ENCODE results near the gene ZNF277. TPM values are rescaled to one million over a fixed set of nuclear protein-coding genes. Genes with fewer than 3 reads are reported as not detected.
"Not testable (repeated sequence)": the region's sequence is repeated elsewhere in the genome, so short reads cannot be mapped to it uniquely, and the experiment has no call there.

The ZNF277 gene
- total RNA-seq, 1 donor from 2014 or later = 31.4 TPM

GRCh38 chr7:112207765-112208164 lies 1.3 kb downstream of the ZNF277 start:
- no peak for DNase-seq (ENCODE audit: low read depth)

GRCh38 chr7:112211348-112211907 lies 4.9 kb downstream of the ZNF277 start:
- DNase-seq (ENCODE audit: low read depth) = no peak

- no peak for DNase-seq (ENCODE audit: low read depth)
These were observed 6.1 kb downstream of the ZNF277 start for GRCh38 chr7:112212571-112212970.

DNA sequence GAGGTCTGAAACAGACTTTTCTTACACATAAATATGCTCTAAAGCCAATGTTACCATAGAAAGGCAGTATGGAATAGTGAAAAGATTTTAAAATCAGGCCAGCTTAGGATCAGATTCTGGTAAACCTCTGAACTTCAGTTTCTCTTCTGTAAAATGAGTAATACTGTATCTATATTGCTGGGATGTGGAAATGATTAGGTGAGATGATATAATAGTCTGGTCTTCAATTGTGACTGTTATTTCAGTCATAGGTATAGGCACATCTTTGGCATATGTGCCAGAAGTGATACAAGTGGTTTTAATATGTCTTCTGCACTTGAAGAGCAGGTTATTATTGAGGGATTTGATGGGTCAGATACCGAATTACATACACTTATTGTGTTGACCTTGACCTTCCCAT lies 7.2 kb downstream of the ZNF277 start:
- DNase-seq (ENCODE audit: low read depth) = no peak

DNA sequence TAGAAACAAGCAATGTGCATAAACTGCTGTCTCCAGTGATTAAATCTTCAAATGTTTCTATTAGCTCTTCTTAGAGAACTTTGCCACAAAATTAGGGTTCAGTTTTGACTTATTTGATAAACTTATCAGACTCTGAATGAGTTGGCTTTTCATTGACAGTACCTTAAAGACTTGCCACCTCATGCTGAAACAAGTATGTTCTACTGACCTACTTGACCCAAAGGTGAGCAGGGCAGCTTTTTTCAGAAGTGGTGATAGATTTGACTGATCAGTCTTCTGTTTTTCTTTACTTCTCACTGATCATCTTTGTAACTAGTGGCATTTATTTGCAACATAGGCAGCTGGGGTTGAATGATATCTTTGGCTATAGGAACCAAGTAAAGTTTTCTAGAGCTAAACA lies 7.8 kb downstream of the ZNF277 start:
- DNase-seq (ENCODE audit: low read depth) = no peak

DNA sequence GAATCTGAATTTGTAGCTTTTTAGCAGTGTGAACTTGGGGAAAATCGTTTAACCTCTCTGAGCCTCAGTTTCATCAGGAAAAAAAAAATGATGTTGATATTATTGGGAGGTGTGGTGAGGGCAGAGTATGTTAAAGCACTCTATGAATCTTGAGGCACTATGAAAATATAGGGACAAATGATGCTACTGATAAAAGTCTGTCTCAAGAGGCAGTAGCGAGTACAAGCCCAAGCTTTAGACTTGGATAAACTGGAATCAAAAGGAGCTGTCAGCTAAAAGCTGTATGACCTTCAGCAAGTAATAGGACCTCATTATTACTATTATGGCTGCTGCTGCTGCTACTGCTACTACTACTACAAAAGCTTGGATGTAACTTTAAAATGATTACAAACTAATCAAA lies 8.4 kb downstream of the ZNF277 start:
- DNase-seq (ENCODE audit: low read depth) = no peak

DNA sequence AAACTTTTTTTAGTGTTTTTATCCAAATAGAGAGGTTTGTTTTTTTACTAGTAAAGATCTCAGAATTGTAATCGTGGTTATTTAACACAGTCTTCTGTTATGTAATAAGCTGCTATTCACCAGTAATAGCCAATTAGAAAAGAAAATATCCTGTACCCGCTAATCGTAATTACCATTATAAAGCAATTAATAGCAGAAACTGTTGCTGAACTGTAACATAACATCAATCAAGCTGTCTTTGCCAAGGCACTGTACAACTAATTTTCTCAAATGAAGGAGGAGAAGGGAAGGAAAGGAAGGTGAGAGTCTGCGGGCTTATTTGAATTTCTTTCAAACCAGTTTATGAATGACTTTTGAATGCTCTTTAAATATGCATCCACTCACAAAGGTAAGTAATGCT lies 9.3 kb downstream of the ZNF277 start:
- no peak for DNase-seq (ENCODE audit: low read depth)

DNA sequence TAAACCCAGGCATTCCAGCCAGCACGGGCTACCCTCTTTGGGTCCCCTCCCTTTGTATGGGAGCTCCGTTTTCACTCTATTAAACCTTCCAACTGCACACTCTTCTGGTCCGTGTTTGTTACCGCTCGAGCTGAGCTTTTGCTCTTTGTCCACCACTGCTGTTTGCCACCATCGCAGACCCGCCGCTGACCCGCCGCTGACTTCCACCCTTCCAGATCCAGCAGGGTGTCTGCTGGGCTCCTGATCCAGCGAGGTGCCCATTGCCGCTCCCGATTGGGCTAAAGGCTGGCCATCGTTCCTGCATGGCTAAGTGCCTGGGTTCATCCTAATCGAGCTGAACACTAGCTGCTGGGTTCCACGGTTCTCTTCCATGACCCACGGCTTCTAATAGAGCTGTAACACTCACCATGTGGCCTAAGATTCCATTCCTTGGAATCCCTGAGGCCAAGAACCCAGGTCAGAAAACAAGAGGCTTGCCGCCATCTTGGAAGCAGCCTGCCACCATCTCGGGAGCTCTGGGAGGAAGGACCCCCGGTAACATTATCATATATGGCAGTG lies 14.5 kb downstream of the ZNF277 start:
- DNase-seq (ENCODE audit: low read depth) = no peak

DNA sequence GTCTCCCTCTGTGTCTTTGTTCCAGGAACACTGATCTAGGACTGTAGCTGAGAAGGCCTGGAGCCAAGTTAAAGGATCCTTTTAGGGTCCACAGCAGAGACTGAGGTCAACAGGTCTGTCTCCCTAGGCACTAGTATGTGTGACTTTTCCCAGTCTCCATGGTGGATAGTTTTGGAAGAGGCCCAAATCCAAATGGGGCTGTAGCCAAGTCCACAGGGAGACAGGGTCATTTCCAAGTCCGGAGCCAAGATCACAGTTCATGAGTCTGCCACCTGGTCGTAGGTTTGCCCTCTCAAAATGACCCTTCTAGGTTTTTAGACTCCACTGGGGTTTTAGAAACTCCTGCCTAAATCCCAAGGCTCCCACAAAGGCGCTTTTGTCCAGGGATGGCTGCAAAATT lies 16.8 kb downstream of the ZNF277 start:
- DNase-seq (ENCODE audit: low read depth) = no peak

- no peak for DNase-seq (ENCODE audit: low read depth)
These were observed 17.7 kb downstream of the ZNF277 start for GRCh38 chr7:112224186-112224585.

GRCh38 chr7:112225006-112225405 lies 18.5 kb downstream of the ZNF277 start:
- DNase-seq (ENCODE audit: low read depth) = no peak

DNA sequence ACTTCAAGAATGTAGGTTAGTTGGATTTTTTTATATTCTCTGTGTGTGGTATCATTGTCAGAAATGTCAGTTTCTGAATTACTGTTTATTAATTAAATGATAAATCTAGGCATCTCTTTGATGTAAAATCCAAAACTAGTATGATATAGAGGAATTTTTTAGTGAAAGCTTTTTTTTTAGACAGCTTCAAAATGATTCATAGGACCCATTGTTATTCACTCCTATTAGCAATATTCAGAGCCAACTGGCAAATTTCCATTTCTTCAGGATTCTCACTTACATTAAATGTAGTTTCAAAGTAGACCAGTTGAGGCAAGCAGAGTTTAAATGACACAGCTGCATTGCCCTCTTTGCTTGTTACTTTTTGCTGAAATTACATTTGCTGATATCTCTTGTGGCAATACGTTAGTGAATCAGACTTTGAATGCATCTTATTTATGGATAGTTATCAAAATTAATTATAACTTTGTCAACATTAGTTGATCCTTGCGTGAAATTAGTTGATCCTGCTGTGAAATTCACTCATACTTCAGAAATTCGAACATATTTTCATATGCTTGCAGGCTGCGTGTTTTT lies 20.3 kb downstream of the ZNF277 start:
- DNase-seq (ENCODE audit: low read depth) = no peak

DNA sequence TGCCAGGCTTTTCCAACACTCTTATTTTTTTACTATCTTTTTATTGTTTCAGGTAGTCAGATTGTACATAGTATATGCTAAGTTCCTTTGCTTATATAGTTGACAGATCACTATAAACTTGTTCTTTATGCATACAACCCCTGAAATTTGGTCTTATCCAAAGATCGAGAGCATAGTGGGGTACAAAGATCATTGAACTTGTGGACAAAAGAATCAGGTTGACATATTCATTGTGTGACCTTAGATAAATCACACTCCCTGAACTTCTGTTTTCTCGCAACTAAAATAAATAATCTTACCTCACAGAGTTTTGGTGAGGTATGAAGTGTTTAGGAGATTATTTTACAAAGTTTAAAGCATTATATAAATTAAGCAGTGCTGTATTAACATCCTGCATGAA lies 22.1 kb downstream of the ZNF277 start:
- no peak for DNase-seq (ENCODE audit: low read depth)

DNA sequence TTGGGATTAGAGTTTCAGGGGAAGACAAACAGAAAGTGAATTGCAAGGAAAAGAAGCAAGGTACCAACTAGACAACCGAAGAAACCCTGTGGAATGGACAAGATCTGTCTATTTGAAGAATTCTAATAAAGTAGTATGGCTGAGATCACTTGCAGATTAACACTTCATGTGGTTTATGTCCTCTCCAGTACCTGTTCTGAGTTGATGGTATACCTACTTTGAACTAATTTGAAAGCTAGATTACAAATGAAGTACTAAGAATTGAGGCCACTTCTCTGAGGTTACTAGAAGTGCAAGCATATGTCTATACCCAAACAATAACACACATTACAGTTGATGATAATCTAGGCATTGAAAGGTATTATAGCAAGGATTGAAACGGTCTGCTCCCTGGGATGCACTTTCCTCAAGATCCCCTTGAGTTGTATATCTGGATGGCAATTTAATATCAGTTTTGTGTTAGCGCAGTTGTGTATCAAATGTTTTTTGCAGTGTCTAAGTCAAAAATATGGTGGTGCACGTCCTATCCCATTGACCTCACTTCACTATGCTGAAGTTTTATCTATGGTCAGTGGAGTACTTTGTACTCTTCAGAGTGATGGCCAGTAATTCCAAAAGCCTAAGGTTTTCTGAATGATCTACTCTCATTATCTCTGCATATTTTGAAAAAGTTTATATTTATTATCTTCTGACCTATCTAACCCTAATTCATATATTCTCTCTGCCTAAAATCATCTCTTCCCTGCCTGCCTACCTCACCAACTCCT lies 25.9 kb downstream of the ZNF277 start:
- no peak for DNase-seq (ENCODE audit: low read depth)

DNA sequence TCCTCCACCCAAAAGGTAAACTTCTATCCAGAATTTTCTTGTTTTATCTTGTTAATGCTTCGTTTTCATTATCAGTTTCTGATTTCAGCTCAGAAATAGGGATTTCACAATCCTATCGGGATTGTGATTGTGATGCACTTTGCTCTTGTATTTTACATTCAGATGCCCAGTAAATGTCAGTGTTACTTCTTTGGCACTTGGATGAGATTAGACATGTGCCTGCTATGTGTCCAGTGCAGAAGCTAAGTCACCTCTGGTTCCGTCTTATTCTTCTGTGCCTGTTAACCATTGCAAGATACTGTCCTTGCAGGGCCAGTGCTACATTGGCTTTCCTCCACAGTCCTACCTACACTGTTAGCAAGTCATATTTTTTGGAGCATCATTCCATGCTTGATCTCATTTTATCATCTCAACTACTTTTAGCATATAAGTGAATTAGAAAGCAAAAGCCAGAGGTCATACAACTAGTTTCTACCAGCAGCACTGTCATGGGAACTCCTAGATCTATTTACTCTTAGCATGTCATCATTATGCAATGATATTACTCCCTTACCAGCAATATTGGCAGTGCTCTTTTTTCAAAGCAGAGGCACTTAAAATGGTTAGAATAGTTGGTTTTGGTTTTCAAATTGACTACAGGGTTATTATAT lies 26.7 kb downstream of the ZNF277 start:
- no peak for DNase-seq (ENCODE audit: low read depth)

- DNase-seq (ENCODE audit: low read depth) = no peak
These were observed 27.7 kb downstream of the ZNF277 start for GRCh38 chr7:112234147-112234546.

DNA sequence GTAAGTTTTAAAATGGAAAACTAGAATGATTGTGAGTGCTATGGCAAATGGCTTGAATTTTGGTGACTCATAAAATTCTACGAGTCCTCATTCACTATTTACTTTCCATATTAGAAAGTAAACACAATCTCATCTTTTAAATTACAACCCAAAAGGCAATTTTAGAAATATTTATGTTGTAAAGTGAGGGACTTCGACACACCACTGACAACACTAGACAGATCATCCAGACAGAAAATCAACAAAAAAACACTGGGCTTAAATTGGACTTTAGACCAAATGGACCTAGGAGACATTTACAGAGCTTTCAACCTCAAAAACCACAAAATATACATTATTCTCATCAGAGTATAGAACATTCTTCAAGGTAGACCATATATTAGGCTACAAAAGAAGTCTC lies 30.1 kb downstream of the ZNF277 start:
- no peak for DNase-seq (ENCODE audit: low read depth)

DNA sequence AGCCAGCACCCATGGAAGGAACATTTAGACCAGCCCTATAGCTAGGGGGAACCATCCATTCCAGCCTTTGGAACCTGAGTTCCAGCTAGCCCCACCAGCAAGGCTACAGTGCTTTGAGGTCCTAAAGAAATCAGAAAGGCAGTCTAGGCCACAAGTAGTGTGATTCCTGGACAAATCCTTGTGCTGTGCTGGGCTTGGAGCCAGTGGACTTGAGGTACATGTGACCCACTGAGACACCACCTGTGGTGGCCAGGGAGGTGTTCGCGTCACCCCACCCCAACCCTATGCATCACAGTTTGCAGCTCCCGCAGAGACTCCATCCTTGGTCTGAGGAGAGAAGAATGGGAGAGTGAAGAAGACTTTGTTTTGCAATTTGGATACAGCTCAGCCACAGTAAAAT lies 31.8 kb downstream of the ZNF277 start:
- DNase-seq (ENCODE audit: low read depth) = no peak

DNA sequence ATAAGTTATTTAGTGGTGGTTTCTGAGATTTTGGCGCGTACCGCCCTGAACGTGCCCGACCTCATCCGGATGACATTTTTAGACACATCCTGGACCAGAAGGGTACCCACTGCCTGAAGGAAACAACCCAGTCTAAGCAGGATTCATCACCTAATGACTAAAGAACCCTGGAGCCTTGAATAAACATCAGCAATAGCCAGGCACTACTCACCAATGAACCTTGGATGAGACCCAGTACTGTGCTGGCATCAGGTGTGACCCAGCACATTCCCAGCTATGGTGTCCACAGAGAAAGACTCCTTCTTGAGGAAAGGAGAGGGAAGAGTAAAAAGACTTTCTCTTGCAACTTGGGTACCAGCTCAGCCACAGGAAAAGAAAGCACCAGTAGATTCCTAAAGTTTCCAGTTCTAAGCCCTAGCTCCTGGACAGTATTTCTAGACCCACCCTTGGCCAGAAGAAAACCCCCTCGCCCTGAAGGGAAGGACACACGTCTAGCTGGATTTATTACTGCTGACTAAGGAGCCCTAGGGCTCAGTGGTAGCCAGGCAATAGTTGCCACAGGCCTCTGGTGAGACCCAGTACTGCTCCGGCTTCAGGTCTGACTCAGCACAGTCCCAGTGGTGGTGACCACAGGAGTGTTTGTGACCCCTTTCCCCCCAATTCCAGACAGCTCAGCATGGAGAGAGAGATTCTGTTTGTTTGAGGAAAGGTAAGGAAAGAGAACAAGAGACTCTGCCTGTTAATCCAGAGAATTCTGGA lies 32.5 kb downstream of the ZNF277 start:
- peak; percentile 17 for DNase-seq (ENCODE audit: low read depth)

DNA sequence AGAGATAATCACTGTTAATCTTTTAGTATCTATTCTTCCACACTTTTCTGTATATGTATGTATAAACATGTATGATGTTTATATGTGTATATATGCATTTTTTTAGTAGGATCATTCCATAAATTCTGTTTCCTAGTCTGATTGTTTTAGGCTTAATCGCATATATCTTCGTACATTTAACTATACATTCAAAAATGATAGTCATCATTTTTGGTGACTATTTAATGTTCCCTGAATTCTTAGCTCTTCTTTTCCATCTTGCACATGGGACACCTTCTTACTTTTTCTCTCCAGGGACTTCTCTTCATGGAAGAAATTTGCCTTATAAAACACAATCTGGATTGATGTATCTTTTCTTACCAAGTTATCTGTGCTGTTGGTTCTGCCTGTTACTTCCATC lies 42.1 kb downstream of the ZNF277 start:
- no peak for DNase-seq (ENCODE audit: low read depth)

- DNase-seq (ENCODE audit: low read depth) = not testable (repeated sequence)
These were observed 43.5 kb downstream of the ZNF277 start for GRCh38 chr7:112249967-112250366.

Data from myocyte (in vitro differentiated cells).